Stimulated activated CD4-positive, alpha-beta T cell treated with anti-CD3 and anti-CD28 coated beads, Interleukin-1b, Interleukin-23, amount 100 ng/mL, for 1 hour (primary cell): ENCODE measurements around the gene ADAMTS12.
"Not testable (repeated sequence)": the region's sequence is repeated elsewhere in the genome, so short reads cannot be mapped to it uniquely, and the experiment has no call there.

Source experiments
- DNase-seq, 2 donors: peaks; one replicate each; pipeline ENCODE4 v3.0.0-alpha.2; 2020; ENCODE audit warnings: low read depth in 2 of 2

The ADAMTS12 gene

DNA sequence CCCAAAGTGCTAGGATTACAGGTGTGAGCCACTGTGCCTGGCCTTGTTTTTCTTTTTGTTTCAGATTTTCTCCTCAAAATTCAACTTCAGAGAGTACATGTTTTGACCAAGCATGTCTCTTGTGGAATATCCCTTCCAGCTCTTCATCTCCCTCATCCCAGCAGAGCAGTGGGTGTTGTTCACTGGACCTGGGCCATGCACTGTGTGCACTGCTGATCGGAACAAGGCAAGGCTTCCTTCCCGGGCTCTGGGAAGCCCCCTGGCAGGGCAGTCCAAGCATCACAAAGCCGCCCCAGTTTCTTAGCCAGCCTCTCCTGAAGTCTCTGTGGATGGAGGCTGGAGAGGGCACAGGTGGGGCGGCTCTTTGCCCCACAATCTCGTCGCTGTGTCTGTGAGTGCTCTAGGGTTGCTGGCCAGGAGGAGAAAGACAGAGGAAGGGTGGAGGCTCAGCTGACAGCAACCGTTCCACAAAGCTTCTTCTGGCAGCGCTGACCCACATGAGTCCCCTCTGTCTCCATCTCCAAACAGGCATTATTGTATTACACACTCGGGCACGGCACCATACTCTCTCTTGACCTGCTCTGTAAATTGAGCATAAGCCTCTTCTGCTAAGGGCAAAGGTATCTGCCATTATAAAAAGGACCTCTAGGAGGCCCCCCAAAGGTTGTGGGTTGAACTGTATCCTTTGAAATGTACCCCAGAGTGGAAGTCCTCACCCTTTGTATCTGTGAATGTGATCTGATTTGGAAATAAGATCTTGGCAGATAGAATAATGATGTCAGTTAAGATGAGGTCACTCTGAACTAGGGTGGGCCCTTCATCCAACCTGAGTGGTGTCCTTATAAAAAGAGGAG is 361.4 kb downstream of the ADAMTS12 start:
- no peak for DNase-seq

DNA sequence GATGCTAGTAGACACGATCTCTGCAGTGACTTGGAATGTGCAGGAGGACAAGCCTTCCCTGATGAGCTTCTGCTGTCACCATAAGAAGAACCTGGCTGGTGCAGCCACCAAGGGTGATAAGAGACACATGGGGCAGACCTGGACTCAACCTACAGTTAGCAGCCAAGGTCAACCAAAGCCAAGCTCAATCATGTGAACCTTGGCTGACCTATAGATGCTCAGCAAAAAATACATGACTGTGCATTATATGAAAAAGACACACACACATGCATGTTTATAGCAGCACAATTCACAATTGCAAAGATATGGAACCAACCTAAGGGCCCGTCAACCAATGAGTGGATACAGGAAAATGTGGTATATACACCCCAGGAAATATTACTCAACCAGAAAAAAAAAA is 364.1 kb downstream of the ADAMTS12 start:
- no peak for DNase-seq

- DNase-seq = no peak
Observed at GRCh38 chr5:33526755-33527154, 365.0 kb downstream of the ADAMTS12 start.

- DNase-seq = no peak
Observed at GRCh38 chr5:33524476-33524875, 367.3 kb downstream of the ADAMTS12 start.

- DNase-seq = no peak
Observed at GRCh38 chr5:33523208-33523771, 368.5 kb downstream of the ADAMTS12 start.

- DNase-seq = no peak
Observed at GRCh38 chr5:33516421-33516820, 375.4 kb downstream of the ADAMTS12 start.

GRCh38 chr5:33515366-33515765 is 376.4 kb downstream of the ADAMTS12 start:
- not testable (repeated sequence) for DNase-seq

DNA sequence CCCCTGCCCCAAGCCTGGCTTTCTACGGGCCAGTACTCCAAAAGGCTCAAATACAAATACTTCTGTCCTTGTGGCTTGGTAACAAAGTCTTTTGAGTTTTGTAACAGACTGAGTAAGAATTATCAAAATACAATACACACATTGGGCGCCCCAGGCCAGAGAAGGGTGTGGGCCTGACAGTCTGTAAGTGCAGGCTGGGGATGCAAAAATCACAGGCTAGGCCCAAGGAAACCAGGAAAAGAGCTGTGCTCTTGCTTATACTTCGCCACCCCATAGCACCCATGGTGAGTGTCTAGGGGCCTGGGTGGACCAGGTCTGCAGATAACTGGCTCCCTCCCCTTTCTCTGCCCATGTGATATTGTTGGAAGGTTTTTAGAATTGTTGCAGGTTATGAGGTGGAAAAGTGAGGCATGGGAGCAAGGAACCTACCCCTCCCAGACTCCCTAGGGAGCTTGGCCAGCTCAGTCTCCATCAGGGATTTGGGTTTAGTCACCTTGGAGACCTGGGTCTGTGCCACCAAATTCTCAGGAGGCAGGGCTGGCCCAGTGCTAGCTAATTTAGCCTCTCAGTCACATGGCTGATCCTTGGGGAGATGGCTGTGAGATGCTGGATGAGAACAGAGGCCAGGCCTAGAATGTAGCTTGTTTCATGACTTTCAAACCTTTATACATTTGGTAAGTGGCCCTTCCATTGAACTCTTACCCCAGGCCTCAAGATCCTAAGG is 378.2 kb downstream of the ADAMTS12 start:
- no peak for DNase-seq

DNA sequence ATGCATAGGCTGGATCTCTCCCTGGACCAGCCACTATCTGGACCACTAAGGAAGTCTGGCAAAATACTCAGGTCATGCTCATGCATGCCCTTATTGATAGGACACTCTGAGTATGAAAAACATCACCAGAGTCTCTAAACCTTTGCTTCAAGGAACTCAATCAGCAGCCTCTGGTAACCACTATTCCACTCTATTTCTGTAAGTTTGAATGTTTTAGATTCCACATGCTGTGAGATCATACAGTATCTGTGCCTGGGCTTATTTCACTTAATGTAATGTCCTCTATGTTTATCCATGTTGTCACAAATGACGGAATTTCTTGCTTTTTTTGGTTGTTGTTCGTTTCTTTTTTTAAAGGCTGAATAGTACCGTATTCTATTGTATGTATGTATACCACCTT is 382.8 kb downstream of the ADAMTS12 start:
- DNase-seq = no peak

GRCh38 chr5:33507426-33507825 is 384.4 kb downstream of the ADAMTS12 start:
- no peak for DNase-seq

DNA sequence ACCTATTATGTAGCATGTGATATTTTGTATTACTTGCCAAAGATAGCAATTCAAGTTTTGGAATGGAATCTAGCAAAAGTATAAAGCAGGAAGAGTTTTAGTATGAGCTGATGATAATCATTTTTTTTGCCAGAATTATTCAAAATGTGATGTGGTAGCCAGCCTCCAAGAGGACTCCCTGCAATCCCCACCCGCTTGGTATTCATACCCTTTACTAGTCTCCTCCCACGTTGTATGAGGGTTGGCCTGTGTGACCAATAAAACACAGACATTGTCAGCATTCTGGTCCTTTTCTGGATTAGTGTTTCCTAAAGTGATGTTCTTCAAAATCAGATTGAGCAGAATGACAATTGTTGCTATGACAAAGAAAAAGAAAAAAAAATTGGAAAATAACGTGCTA is 387.2 kb downstream of the ADAMTS12 start:
- DNase-seq = no peak

- DNase-seq = no peak
Observed at GRCh38 chr5:33501899-33502298, 389.9 kb downstream of the ADAMTS12 start.

DNA sequence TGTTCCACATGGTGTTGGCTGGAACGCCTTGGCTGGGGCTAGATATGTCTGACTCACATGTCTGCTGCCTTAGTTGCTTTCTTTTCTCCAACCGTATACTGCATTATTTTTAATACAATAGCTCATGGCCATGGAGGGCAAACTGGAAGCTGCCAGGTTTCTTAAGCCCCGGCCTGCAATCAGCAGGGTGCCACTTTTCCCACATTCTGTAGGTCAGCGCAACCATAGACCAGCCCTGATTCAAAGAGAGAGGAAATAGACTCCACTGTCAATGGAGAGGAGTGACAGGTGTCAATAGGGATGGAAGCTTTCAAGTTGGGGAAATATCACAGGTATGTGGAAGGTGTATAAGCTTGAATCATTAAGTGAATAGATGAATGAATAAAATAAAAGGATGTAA is 390.5 kb downstream of the ADAMTS12 start:
- DNase-seq = no peak

- DNase-seq = no peak
Observed at GRCh38 chr5:33494466-33494865, 397.3 kb downstream of the ADAMTS12 start.

DNA sequence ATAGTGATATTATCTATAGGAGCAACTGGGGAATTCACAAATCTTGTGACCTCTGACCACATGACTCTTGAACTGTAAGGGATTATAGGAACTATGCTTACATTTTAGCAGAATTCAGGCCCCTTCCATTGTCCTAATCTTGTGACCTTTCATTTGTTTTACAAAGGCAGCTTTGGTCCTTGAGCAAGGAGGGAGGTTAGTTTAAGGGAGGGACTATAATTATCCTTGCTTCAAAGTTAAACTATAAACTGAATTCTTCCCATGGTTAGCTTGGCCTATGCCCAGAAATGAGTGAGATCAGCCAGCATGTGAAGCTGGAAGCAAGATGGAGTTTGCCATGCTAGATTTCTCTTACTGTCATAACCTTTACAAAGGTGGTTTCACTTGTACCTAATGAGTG is 399.8 kb downstream of the ADAMTS12 start:
- no peak for DNase-seq

DNA sequence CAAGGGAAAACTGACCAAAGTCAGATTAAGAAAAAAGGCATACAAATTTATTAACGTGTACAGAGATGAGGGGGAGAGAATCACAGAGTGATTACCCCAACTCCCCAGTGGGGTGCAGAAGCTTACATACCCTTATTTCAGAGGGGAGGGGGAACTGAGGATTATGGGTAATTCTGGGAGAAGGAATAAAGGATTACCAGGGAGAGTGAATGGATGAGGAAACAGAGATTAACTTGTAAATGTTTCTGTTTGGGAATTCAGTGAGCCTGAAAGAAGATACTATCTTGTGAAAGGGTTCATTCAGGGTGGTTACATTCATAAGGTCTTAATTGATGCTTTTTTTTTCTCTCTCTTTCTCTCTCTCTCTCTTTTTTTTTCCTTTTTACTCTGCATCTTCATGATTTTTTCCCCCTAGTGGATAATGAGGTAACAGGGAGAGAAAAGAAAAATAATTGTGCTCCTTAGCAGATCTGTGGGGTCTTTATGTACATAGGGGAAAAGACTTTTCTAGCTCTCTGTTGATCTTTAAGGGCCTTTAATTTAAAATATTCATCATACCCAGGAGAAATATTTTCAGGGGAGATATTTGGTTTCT is 401.6 kb downstream of the ADAMTS12 start:
- DNase-seq = no peak

GRCh38 chr5:33489481-33490067 is 402.2 kb downstream of the ADAMTS12 start:
- no peak for DNase-seq

DNA sequence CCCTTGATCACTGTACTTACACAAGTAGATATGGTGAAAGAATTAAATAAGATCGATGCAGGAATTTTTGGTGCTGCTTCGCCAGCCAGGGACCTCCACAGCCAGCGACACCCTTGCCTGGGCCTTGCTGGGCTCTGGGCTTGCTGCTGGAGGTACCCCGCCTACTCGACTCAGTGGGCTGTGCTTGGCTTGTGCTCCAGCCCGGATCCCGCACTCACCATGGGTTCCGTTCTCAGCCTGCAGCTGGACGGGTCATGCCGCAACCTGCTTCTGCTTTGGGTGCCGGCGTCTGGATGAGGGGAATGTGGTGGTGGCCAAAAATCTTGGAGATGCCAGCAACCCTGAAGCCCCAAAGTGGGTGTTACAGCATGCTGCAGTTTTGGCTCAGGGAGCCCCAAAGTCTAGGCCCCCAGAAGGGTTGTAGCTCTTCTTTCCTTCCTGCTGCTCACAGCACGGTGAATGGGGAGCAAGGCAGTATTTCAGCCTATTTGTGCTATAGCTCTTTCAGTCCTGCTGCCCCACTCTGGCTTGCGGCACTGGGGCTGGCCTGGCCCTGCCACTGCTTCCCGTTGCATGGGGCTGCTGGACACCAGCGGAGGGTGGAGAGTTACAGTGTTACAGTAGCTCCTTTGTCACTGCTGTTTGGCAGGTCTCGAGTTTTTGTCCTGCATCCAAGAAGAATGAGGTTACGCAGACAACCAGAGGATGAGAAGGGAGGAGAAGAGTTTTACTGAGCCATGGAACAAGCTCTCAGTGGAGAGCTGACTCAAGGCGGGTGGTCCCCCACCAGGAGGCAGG is 403.0 kb downstream of the ADAMTS12 start:
- no peak for DNase-seq

- no peak for DNase-seq
Observed at GRCh38 chr5:33487236-33487635, 404.6 kb downstream of the ADAMTS12 start.

- DNase-seq = no peak
Observed at GRCh38 chr5:33482335-33482734, 409.5 kb downstream of the ADAMTS12 start.

GRCh38 chr5:33480876-33481275 is 410.9 kb downstream of the ADAMTS12 start:
- no peak for DNase-seq
